Measurements from ENCODE around the gene CDC14A.

Gene CDC14A, protein sequence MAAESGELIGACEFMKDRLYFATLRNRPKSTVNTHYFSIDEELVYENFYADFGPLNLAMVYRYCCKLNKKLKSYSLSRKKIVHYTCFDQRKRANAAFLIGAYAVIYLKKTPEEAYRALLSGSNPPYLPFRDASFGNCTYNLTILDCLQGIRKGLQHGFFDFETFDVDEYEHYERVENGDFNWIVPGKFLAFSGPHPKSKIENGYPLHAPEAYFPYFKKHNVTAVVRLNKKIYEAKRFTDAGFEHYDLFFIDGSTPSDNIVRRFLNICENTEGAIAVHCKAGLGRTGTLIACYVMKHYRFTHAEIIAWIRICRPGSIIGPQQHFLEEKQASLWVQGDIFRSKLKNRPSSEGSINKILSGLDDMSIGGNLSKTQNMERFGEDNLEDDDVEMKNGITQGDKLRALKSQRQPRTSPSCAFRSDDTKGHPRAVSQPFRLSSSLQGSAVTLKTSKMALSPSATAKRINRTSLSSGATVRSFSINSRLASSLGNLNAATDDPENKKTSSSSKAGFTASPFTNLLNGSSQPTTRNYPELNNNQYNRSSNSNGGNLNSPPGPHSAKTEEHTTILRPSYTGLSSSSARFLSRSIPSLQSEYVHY

DNA sequence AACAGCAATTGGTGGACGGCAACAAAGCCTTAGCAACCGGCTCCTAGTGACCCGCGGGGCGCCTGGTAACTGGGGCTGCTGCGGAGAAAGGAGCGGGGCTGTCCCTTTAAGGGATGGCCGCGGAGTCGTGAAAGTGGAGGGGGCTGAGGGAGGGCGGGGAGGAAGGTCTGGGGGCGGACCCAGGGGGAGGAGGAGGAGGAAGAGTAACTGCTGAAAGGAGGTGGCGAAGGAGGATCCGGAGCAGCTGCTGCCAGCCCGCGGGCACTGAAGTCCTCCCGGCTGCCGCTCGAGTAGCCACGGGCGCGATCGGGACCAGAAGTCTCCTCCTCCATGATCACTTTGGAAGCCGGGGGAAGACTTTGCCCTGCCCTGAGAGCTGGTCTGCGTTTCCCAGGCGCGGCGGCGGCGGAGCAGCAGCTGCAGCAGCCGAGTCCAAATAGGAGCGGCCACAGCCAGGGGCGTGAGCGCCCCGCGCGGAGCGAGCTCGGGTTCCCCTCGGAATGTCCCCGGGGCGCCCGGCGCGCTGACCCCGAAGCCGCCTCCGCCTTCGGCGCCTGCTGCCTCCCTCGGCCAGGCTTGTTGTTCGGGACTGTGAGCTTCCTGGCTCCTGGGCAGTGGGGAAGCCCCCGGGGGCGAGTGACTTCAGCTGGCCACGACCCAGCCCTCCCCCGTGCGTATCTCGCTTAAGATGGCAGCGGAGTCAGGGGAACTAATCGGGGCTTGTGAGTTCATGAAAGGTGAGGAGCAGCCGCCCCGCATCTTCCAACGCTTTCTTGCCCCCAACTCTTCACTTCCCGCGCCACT lies at the start of gene CDC14A:
Gene CDC14A (plus strand): TSS at position 240 of the 804 bp plus-strand sequence. CDS start 449 bp downstream, at position 689.
- TF ChIP-seq, protein P1, sequence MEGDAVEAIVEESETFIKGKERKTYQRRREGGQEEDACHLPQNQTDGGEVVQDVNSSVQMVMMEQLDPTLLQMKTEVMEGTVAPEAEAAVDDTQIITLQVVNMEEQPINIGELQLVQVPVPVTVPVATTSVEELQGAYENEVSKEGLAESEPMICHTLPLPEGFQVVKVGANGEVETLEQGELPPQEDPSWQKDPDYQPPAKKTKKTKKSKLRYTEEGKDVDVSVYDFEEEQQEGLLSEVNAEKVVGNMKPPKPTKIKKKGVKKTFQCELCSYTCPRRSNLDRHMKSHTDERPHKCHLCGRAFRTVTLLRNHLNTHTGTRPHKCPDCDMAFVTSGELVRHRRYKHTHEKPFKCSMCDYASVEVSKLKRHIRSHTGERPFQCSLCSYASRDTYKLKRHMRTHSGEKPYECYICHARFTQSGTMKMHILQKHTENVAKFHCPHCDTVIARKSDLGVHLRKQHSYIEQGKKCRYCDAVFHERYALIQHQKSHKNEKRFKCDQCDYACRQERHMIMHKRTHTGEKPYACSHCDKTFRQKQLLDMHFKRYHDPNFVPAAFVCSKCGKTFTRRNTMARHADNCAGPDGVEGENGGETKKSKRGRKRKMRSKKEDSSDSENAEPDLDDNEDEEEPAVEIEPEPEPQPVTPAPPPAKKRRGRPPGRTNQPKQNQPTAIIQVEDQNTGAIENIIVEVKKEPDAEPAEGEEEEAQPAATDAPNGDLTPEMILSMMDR (IDR thresholded peaks at IDR 0.05; ENCODE audit: control extremely low read depth, extremely low read depth, low read depth, missing control alignments): no peak
- POLR2A ChIA-PET: interaction anchor here (0.7 to 1.6 kb wide), 3 partner anchors 9 to 25 kb away, joined by 3 to 6 read pairs (median 4); no protein-coding TSS in a partner anchor
- peak; percentile 94 for DNase-seq (ENCODE audit: extremely low spot score)
- CTCF ChIA-PET: interaction anchor here (0.7 to 3.1 kb wide), 13 partner anchors 10 to 199 kb away, joined by 3 to 15 read pairs (median 5); partner anchors contain the start of gene RTCA

DNA sequence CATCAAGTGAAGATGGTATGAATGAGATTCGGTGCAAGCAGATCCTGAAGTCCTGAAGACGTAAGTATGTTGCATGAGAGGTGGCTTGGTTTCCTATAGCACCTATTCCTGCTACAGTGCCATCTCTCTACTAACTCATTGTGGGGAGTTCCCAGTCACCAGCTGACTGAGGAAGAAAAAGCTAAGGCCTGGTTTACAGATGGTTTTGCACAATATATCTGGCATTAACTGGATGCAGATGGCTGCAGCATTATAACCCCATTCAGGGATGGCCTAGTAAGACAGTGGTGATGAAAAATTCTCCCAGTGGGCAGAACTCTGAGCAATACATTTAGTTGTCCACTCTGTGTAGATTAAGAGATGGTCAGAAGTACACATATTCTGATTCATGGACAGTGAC lies 49.6 kb upstream of the CDC14A start:
- DNase-seq (ENCODE audit: extremely low spot score): no peak
- POLR2A ChIA-PET: no interaction called here
- CTCF ChIA-PET: interaction anchor here (1.1 kb wide), 1 partner anchor 98 kb away, joined by 3 read pairs; no protein-coding TSS in a partner anchor
- TF ChIP-seq, protein P1 (IDR thresholded peaks at IDR 0.05; ENCODE audit: control extremely low read depth, extremely low read depth, low read depth, missing control alignments): no peak

DNA sequence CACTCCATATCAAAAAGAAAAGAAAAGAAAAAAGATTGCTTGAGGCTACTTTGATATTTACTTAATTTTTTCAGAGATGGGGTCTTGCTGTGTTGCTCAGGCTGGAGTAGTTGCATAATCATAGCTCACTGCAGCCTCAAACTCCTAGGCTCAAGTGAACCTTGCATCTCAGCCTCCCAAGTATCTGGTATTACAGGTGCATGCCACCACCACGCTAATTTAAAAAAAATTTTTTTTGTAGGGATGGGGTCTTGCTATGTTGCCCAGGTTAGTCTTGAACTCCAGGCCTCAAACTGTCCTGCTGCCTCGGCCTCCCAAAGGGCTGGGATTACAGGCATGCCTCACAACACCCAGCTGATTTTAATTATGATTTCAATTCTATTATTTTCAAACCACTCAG lies 48.1 kb upstream of the CDC14A start:
- ChIA-PET CTCF (interaction anchor here (1.4 kb wide), 1 partner anchor 14 kb away, joined by 3 read pairs; no protein-coding TSS in a partner anchor), POLR2A (no interaction called here)
- TF ChIP-seq, protein P1 (IDR thresholded peaks at IDR 0.05; ENCODE audit: control extremely low read depth, extremely low read depth, low read depth, missing control alignments): no peak
- DNase-seq (ENCODE audit: extremely low spot score): no peak

DNA sequence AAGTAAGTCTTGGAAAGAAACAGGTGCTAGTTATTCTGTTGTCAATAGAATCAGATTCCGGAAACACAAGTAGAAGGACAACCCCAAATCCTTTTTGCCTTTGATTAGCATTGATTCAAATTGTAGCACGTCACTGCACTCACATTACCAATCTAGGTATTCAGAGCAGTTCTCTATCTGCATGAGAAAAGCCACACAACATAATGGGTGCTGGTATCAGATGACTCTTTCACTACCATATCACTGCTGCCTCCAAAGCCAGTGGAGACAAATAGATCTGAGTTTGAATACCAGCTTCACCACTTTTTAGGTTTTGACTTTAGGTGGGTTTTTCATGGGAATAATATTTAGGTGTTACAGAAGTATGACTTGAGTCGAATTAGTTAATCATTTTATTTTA lies 47.4 kb upstream of the CDC14A start:
- POLR2A ChIA-PET: no interaction called here
- TF ChIP-seq, protein P1 (IDR thresholded peaks at IDR 0.05; ENCODE audit: control extremely low read depth, extremely low read depth, low read depth, missing control alignments): no peak
- no peak for DNase-seq (ENCODE audit: extremely low spot score)
- CTCF ChIA-PET: no interaction called here

DNA sequence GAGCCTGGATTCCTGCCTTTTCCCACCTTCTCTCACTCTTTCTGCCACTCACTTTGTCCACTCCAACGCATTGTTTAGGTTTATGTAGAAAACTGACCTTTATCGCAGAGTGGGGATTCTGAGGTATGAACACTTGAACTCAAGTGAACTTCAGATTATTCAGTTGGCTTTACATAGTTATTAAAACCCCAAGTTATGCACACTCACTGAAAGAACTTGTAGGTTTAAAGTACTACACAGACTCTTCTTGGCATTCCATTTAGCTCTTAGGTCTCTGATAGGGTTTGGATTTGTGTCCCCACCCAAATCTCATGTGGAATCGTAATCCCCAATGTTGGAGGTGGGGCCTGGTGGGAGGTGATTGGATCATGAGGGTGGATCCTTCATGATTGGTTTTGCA lies 46.4 kb upstream of the CDC14A start:
- CTCF ChIA-PET: no interaction called here
- TF ChIP-seq, protein P1 (IDR thresholded peaks at IDR 0.05; ENCODE audit: control extremely low read depth, extremely low read depth, low read depth, missing control alignments): no peak
- POLR2A ChIA-PET: no interaction called here
- no peak for DNase-seq (ENCODE audit: extremely low spot score)

DNA sequence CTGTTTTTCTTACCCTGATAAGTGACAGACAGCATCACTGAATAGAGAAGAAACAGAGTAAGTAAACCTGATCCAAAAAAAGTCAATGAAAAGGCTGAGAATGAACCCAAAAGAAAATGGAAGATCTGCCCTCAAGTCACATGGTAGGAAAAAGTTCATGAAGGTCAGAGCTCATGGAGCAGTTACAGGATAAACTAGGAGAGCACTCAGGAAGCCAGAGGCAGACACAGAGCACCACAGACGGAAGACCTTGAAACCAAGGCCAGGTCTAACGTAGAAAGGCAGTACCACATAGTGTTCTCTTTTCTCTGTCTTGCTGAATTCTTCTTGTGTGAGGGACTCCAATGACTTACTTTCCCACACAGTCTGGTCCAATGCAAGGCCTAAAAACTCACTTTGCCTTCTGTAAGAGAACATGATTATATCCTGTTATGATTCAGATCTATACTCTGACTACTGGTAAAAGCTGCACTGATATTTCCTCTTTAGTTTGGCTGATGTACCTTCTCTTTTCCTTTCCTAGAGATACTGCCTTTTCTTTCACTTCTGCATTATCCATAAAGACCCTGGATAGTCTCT lies 45.5 kb upstream of the CDC14A start:
- TF ChIP-seq, protein P1 (IDR thresholded peaks at IDR 0.05; ENCODE audit: control extremely low read depth, extremely low read depth, low read depth, missing control alignments): no peak
- DNase-seq (ENCODE audit: extremely low spot score): no peak
- ChIA-PET CTCF (interaction anchor here (0.9 kb wide), 1 partner anchor 71 kb away, joined by 3 read pairs; no protein-coding TSS in a partner anchor), POLR2A (no interaction called here)
